Endothelial cell of umbilical vein (primary cell): Measurements from ENCODE around the gene PDCD11. TPM values are rescaled to one million over a fixed set of nuclear protein-coding genes. Genes with fewer than 3 reads are reported as not detected.

Experiments
- BruUV-seq: library from RNA; stranded (reverse); fragments of 400-500 nt; replicated peaks from 2 replicates; lab custom pipeline; 2021; lab: Mats Ljungman, UMichigan
- CTCF ChIA-PET: fragments of 300-600, 350-600 bp; sonication (Branson Sonifier 250); formaldehyde crosslinking; loops from one replicate; lab custom pipeline; 2021; ENCODE audit warnings: antibody characterized with exemption, inconsistent platforms; lab: Charles Lee
- POLR2A ChIA-PET: fragments of 300-600, 350-600 bp; sonication (Branson Sonifier 250); formaldehyde crosslinking; loops from one replicate; lab custom pipeline; 2021; ENCODE audit warnings: antibody characterized with exemption, inconsistent platforms; lab: Charles Lee
- DNase-seq: peaks from one replicate; pipeline ENCODE4 v3.0.0-alpha.2; 2011; ENCODE audit warnings: low read depth, low spot score
- FAIRE-seq: peaks from 2 replicates; lab custom pipeline; 2011; peaks lifted over from hg19 to GRCh38; lab: Jason Lieb, UNC
- H2AFZ ChIP-seq: 2 replicates; pipeline ENCODE4 v1.6.0; 2012; ENCODE audit warnings: low read depth, low read length, control low read depth, inconsistent platforms
- H3K27ac ChIP-seq: 2 replicates; pipeline ENCODE4 v1.5.1; 2011; ENCODE audit warnings: low read depth, mild to moderate bottlenecking, control low read depth, low read length, moderate library complexity; ENCODE audit not compliant: insufficient read depth
- H3K27me3 ChIP-seq, 2 experiments: 2 replicates each; pipeline versions ENCODE4 v1.6.0 to v1.6.1; 2011; ENCODE audit warnings: low read length in 2 of 2, mixed read lengths in 1 of 2; ENCODE audit not compliant: control insufficient read depth in 2 of 2, insufficient read depth in 2 of 2
- H3K36me3 ChIP-seq, 2 experiments: 2 replicates in 1 of 2; 3 replicates in 1 of 2; pipeline ENCODE4 v1.5.1; 2011; ENCODE audit warnings: low read length in 2 of 2, mild to moderate bottlenecking in 1 of 2, moderate library complexity in 1 of 2; ENCODE audit not compliant: control insufficient read depth in 2 of 2, insufficient read depth in 2 of 2; ENCODE audit errors: extremely low read depth in 1 of 2
- H3K4me1 ChIP-seq: 3 replicates; pipeline ENCODE4 v1.5.1; 2011; ENCODE audit warnings: mild to moderate bottlenecking, low read length; ENCODE audit not compliant: control insufficient read depth, insufficient read depth; ENCODE audit errors: extremely low read depth
- H3K4me2 ChIP-seq: 2 replicates; pipeline ENCODE4 v1.6.1; 2011; ENCODE audit warnings: low read length, control low read depth, mixed read lengths; ENCODE audit not compliant: insufficient read depth
- H3K4me3 ChIP-seq, 3 experiments: fragments of 200-600 bp in 1 of 3; sonication (generic), shearing (Covaris generic) in 1 of 3; replicated peaks in 1 of 3; 2 replicates each; pipeline ENCODE4 v1.5.1; 2011 to 2016; ENCODE audit warnings: control low read depth in 3 of 3, low read length in 3 of 3, mild to moderate bottlenecking in 2 of 3, inconsistent platforms in 1 of 3, low read depth in 1 of 3, moderate library complexity in 1 of 3; ENCODE audit not compliant: insufficient read depth in 1 of 3
- H3K79me2 ChIP-seq: 2 replicates; pipeline ENCODE4 v1.6.0; 2012; ENCODE audit warnings: low read length, inconsistent platforms; ENCODE audit not compliant: control insufficient read depth, insufficient read depth
- H3K9ac ChIP-seq: replicated peaks from 2 replicates; pipeline ENCODE3; 2011; ENCODE audit warnings: low read length, control low read depth; ENCODE audit not compliant: insufficient read depth; ENCODE audit errors: extremely low read depth
- H3K9me1 ChIP-seq: replicated peaks from 3 replicates; pipeline ENCODE4 v1.6.0; 2011; ENCODE audit warnings: mild to moderate bottlenecking, low read length; ENCODE audit not compliant: control insufficient read depth, insufficient read depth; ENCODE audit errors: extremely low read depth
- H3K9me3 ChIP-seq: replicated peaks from 2 replicates; pipeline ENCODE4 v1.5.1; 2012; ENCODE audit warnings: low read length, inconsistent platforms; ENCODE audit not compliant: control insufficient read depth, insufficient read depth
- H4K20me1 ChIP-seq: replicated peaks from 2 replicates; pipeline ENCODE3; 2011; ENCODE audit warnings: mild to moderate bottlenecking, low read length; ENCODE audit not compliant: control insufficient read depth, insufficient read depth; ENCODE audit errors: extremely low read depth
- CTCF ChIP-seq, 2 donors: IDR thresholded peaks; 1 replicate in 1 of 2; 2 replicates in 1 of 2; pipeline ENCODE4 v1.5.1; 2011; ENCODE audit warnings: low read length in 2 of 2, mild to moderate bottlenecking in 2 of 2, moderate library complexity in 2 of 2, control low read depth in 1 of 2, inconsistent platforms in 1 of 2, low read depth in 1 of 2; ENCODE audit not compliant: insufficient read depth in 1 of 2; ENCODE audit errors: extremely low read depth in 1 of 2
- EZH2 ChIP-seq: IDR thresholded peaks from 2 replicates; pipeline ENCODE4 v1.6.1; 2012; ENCODE audit warnings: borderline replicate concordance, low read depth, mild to moderate bottlenecking, moderate library complexity, low read length, inconsistent platforms; ENCODE audit not compliant: severe bottlenecking
- FOS ChIP-seq: IDR thresholded peaks from 2 replicates; pipeline ENCODE4 v1.6.1; 2011; ENCODE audit warnings: mild to moderate bottlenecking, low read length, moderate library complexity, borderline replicate concordance; ENCODE audit not compliant: insufficient read depth
- GATA2 ChIP-seq: IDR thresholded peaks from 2 replicates; pipeline ENCODE4 v1.7.0; 2011; ENCODE audit warnings: low read depth, mild to moderate bottlenecking, moderate library complexity, mixed read lengths, low read length; ENCODE audit not compliant: insufficient read length, insufficient read depth
- JUN ChIP-seq: IDR thresholded peaks from 2 replicates; pipeline ENCODE4 v1.6.1; 2011; ENCODE audit warnings: borderline replicate concordance, low read depth; ENCODE audit not compliant: insufficient read length, insufficient read depth
- MAX ChIP-seq: IDR thresholded peaks from 2 replicates; pipeline ENCODE4 v1.6.1; 2011; ENCODE audit not compliant: insufficient read depth, insufficient read length
- MYC ChIP-seq: IDR thresholded peaks from one replicate; pipeline ENCODE4 v1.6.1; 2011; ENCODE audit warnings: mild to moderate bottlenecking, low read depth, low read length
- POLR2A ChIP-seq: IDR thresholded peaks from 2 replicates; pipeline ENCODE4 v1.6.1; 2012; ENCODE audit warnings: low read depth, mild to moderate bottlenecking, control low read depth, low read length
- POLR2AphosphoS5 ChIP-seq: IDR thresholded peaks from 2 replicates; pipeline ENCODE4 v1.6.1; 2012; ENCODE audit warnings: low read depth, mild to moderate bottlenecking, control low read depth, low read length, moderate library complexity; ENCODE audit not compliant: insufficient read depth
- dilution Hi-C: fragments of 300-500 bp; cut with MboI; formaldehyde crosslinking; loops from one replicate; pipeline ENCODE4 v1.15.0; 2019; ENCODE audit warnings: low sequenced_read_pairs; ENCODE audit not compliant: extremely low pct_ligation_motif_present
- intact Hi-C: fragments of 100-400 bp; cut with micrococcal nuclease; formaldehyde crosslinking; loops from one replicate; pipeline ENCODE4 v1.10.0; 2022
- polyA plus RNA-seq, 4 experiments: library from polyadenylated mRNA; depleted of rRNA in 3 of 4; stranded (reverse) in 3 of 4; unstranded in 1 of 4; fragments of >200 nt; gene quantifications; 2 replicates each; pipeline versions ENCODE4 v1.2.1 to v1.2.3, GENCODE V29; 2011 to 2012; ENCODE audit warnings: missing spikeins in 1 of 4
- total RNA-seq: library from RNA; stranded (reverse); gene quantifications from 2 replicates; pipeline ENCODE4 v1.2.3, GENCODE V29; 2021

PDCD11 gene
- total and polyA plus RNA-seq, 2 donors (not counting 3 experiments of a cell fraction or from before 2014, with no cell fraction given) = 12.6 to 52.7 TPM

- BruUV-seq = no TSS peak
- Histone ChIP-seq H3K27ac (no peak overlapping the region), H3K9ac (no peak overlapping the region), H3K4me3 (no peak overlapping the region), H2AFZ (no peak overlapping the region), H3K9me3 (no peaks in the 10 kb centered on the region), H3K4me2 (no peak overlapping the region), H3K9me1 (no peaks in the 10 kb centered on the region), H4K20me1 (no peaks in the 10 kb centered on the region), H3K79me2 (no peaks in the 10 kb centered on the region), H3K36me3 (peaks cover 31 to 60% of the 10 kb centered on the region in 2 experiments), H3K4me1 (peaks cover 6% of the 10 kb centered on the region), H3K27me3 (no peaks in the 10 kb centered on the region)
- CTCF ChIA-PET = interaction anchor here (1.1 kb wide), 1 partner anchor 41 kb away, joined by 3 read pairs; no protein-coding TSS in a partner anchor
- intact Hi-C loops = no loop called here
- TF ChIP-seq GATA2 (no peak), POLR2A (no peak), MAX (no peak), EZH2 (no peak), POLR2AphosphoS5 (no peak), FOS (no peak), MYC (no peak), JUN (no peak), CTCF (IDR thresholded peaks at IDR 0.05; ENCODE audit: extremely low read depth in 1 of 2, insufficient read depth in 1 of 2, low read depth in 1 of 2, low read length in 2 of 2) (no peak)
- FAIRE-seq = no peak
- POLR2A ChIA-PET = no interaction called here
- no peak for DNase-seq
- dilution Hi-C loops = no loop called here
Measured at GRCh38 chr10:103439776-103440175, 43.4 kb downstream of the PDCD11 start.
